Heart left ventricle (tissue), 16 donors: ENCODE measurements around the gene CCDC3. TPM values are rescaled to one million over a fixed set of nuclear protein-coding genes. Genes with fewer than 3 reads are reported as not detected.

Experiments
- ATAC-seq, 4 donors: fragments of 200-7000 bp; cut with Tn5 transposase; one replicate each; pipeline ENCODE4 v1.9.1; 2020 to 2022; ENCODE audit warnings: moderate library complexity in 4 of 4, mild to moderate bottlenecking in 3 of 4, moderate number of reproducible peaks in 1 of 4
- DNase-seq, 5 donors: peaks; one replicate each; pipeline ENCODE4 v3.0.0-alpha.2; 2020
- H3K27ac ChIP-seq, 12 donors: fragments of 200-600 bp; sonication (generic) in 4 of 12; one replicate each; pipeline versions ENCODE4 v1.5.0 to v1.8.0; 2016 to 2022; ENCODE audit warnings: mild to moderate bottlenecking in 2 of 12
- H3K27me3 ChIP-seq, 9 donors: fragments of 200-600 bp; sonication (generic) in 2 of 9; one replicate each; pipeline versions ENCODE4 v1.5.1 to v1.8.0; 2016 to 2022; ENCODE audit warnings: mild to moderate bottlenecking in 3 of 9
- H3K36me3 ChIP-seq, 9 donors: fragments of 200-600 bp; sonication (generic) in 2 of 9; one replicate each; pipeline versions ENCODE4 v1.5.0 to v1.8.0; 2018 to 2022; ENCODE audit warnings: mild to moderate bottlenecking in 2 of 9
- H3K4me1 ChIP-seq, 12 donors: fragments of 200-600 bp; sonication (generic) in 4 of 12; one replicate each; pipeline versions ENCODE4 v1.5.0 to v1.8.0; 2016 to 2022; ENCODE audit warnings: mild to moderate bottlenecking in 3 of 12
- H3K4me3 ChIP-seq, 12 donors: fragments of 200-600 bp; sonication (generic) in 4 of 12; one replicate each; pipeline versions ENCODE4 v1.5.0 to v1.8.0; 2017 to 2022; ENCODE audit warnings: mild to moderate bottlenecking in 9 of 12, moderate library complexity in 4 of 12
- H3K9me3 ChIP-seq, 12 donors: fragments of 200-600 bp; sonication (generic) in 4 of 12; one replicate each; pipeline versions ENCODE4 v1.5.0 to v1.8.0; 2016 to 2022; ENCODE audit warnings: mild to moderate bottlenecking in 1 of 12
- POLR2A ChIP-seq, 2 donors: fragments of 450-650 bp; IDR thresholded peaks; one replicate each; pipeline ENCODE4 v1.6.1; 2017; ENCODE audit warnings: antibody characterized with exemption in 2 of 2, mild to moderate bottlenecking in 2 of 2, moderate library complexity in 2 of 2
- WGBS, 4 donors: extraction: QIAGEN DNeasy Blood & Tissue Kit in 2 of 4; methylation state at CpG; one replicate each; pipeline versions ENCODE4 v1.1.5 to v1.1.7; 2013 to 2018; 5-methylcytosine and 5-hydroxymethylcytosine counted together
- intact Hi-C, 10 donors: fragments of 100-400 bp; cut with DNase I; formaldehyde crosslinking; loops; one replicate each; pipeline versions ENCODE4 v1.11.1 to v1.14.2; 2022
- polyA plus RNA-seq, 2 donors: library from polyadenylated mRNA; stranded (reverse); fragments of 200-250 nt; gene quantifications; one replicate each; pipeline ENCODE4 v1.2.3, GENCODE V29; 2013
- total RNA-seq, 9 donors: library from RNA; depleted of rRNA in 2 of 9; stranded (reverse); fragments of >200 nt in 2 of 9; fragmentation: NEBNext Ultra II Directional in 3 of 9; extraction: Animal tissue kit (Norgen Biotek cat#: 25700) in 3 of 9; gene quantifications; one replicate each; pipeline versions ENCODE4 v1.1.0 to v1.2.4, GENCODE V29; 2016 to 2023
- TF ChIP-seq, protein P1 (sequence below), 12 donors: fragments of 200-600 bp; sonication (generic) in 4 of 12; IDR thresholded peaks; one replicate each; pipeline versions ENCODE4 v1.5.0 to v1.8.0; 2018 to 2022; ENCODE audit warnings: antibody characterized with exemption in 12 of 12, mild to moderate bottlenecking in 5 of 12
- donor health status: ischemic (EF 13 %, LVEDD 7.1; RV severe dilation, severe dysfunction).
- donor health status: healthy with polysubstance abuse.
- donor health status: DM: no; HTN: yes; CAD: no.
- donor health status: DM: no; HTN: no; CAD: no.
- donor health status: ischemic (EF 25% LVEDD 6.9; RV normal size, moderate dysfunction).
- donor health status: ischemic (EF 25% LVEDD 5.7; RV mildly dilated, moderate dysfunction).
- donor health status: healthy.
- donor health status: DM: yes; HTN: yes; CAD: no.
- donor health status: ischemic (EF 35%, LVEDD 5.7; RV mildly dilated, moderate dysfunction).
- donor health status: nonischemic (EF 11% LVEDD 7.7; RV severe dilation, severe dysfunction).
- donor health status: DM: yes; HTN: yes; CAD: no.
- donor health status: PGD.
- donor health status: ischemic (EF 29% LVEDD 5.4; RV normal size, mild dysfunction).
- donor health status: nonischemic (EF 23%, LVEDD 6.1; RV moderate dilation, normal function).

Gene CCDC3
- total and polyA plus RNA-seq, 11 donors = 1.6 to 15.4 (median 5.5) TPM

DNA sequence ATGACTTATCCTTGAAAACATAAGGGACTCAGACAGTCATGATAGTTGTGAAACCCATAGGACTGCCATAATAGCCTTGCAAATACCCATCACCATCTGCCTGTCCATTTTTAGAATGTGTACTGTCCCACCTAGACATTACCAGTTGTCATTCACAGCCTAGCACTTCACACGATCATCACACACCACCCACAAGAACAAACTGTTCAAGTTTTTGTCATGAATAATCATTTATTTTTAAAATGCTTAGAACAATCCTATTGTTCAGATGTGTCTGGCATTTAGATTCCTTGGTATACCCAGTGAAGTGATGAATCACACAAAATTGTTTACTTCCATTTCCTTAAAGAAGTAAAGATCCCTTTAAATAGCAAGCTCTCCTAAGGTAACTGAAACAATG lies 46.6 kb downstream of the CCDC3 start:
- DNase-seq = no peak
- no peak for ATAC-seq
- Histone ChIP-seq H3K9me3 (peaks cover 0 to 12% (median 0%) of the 10 kb centered on the region in 12 donors), H3K4me1 (peaks cover 0 to 4% (median 0%) of the 10 kb centered on the region in 12 donors), H3K36me3 (no peaks in the 10 kb centered on the region), H3K27me3 (no peaks in the 10 kb centered on the region), H3K4me3 (no peak overlapping the region), H3K27ac (no peak overlapping the region)
- WGBS, 4 donors = 0 to 3% (median 0%) methylated on average over 1 of the region's 1 CpG
- TF ChIP-seq, protein P1, sequence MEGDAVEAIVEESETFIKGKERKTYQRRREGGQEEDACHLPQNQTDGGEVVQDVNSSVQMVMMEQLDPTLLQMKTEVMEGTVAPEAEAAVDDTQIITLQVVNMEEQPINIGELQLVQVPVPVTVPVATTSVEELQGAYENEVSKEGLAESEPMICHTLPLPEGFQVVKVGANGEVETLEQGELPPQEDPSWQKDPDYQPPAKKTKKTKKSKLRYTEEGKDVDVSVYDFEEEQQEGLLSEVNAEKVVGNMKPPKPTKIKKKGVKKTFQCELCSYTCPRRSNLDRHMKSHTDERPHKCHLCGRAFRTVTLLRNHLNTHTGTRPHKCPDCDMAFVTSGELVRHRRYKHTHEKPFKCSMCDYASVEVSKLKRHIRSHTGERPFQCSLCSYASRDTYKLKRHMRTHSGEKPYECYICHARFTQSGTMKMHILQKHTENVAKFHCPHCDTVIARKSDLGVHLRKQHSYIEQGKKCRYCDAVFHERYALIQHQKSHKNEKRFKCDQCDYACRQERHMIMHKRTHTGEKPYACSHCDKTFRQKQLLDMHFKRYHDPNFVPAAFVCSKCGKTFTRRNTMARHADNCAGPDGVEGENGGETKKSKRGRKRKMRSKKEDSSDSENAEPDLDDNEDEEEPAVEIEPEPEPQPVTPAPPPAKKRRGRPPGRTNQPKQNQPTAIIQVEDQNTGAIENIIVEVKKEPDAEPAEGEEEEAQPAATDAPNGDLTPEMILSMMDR (IDR thresholded peaks at IDR 0.05) = no peak
- no peak for TF ChIP-seq POLR2A (IDR thresholded peaks at IDR 0.05)
- intact Hi-C loops = no loop called here

DNA sequence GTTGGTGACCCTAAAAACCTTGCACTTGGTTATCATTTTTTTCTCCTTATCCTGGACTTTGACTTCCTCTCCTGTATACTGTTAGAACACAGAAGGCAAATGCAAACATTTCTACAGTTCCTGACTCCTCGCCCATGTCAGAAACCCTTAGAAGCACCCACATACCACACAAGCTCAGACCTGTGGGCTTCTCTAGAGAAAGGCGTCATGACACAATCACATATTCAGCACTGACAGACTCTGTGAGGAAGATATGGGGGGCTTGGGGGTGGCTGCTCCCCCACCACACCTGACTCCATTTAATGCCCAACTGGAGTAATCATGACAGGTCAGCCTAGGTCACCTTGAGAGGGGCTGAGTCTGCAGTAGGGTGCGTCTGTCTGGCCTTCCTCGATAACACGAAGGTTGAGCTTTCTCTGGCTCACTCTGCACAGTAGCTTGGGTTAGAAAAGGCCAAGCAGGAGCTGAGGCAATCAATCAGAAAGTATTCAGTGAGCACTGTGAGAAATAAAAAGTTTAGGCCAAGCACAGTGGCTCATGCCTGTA lies 50.9 kb downstream of the CCDC3 start:
- Histone ChIP-seq H3K9me3 (peaks cover 0 to 6% (median 0%) of the 10 kb centered on the region in 12 donors), H3K27me3 (no peaks in the 10 kb centered on the region), H3K36me3 (no peaks in the 10 kb centered on the region), H3K27ac (no peak overlapping the region), H3K4me3 (no peak overlapping the region), H3K4me1 (no peaks in the 10 kb centered on the region)
- 75 to 84% (median 81%) methylated on average over 5 of the region's 5 CpGs for WGBS, 4 donors
- DNase-seq = no peak
- intact Hi-C loops = no loop called here
- TF ChIP-seq, protein P1 (IDR thresholded peaks at IDR 0.05) = no peak
- TF ChIP-seq POLR2A (IDR thresholded peaks at IDR 0.05) = no peak
- no peak for ATAC-seq

DNA sequence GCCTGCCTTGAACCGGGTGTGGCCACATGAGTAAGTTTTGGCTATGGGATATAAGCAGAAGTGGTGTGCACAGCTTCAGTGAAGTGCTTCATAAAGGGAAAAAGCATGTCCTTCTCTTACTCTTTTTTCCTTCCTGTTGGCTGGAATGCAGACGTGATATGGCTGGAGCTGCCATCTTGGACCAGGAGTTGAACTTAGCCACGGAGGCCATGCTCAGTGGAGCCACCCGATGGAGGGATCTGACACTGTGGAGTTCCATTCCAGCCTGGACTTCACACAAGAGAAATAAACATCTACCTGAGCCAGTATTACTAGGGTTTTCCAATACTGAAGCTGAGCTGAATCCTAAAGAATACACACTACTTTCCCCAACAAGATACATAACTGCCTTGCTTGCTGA lies 52.3 kb downstream of the CCDC3 start:
- Histone ChIP-seq H3K9me3 (peaks cover 0 to 6% (median 0%) of the 10 kb centered on the region in 12 donors), H3K36me3 (no peaks in the 10 kb centered on the region), H3K4me1 (no peaks in the 10 kb centered on the region), H3K4me3 (no peak overlapping the region), H3K27ac (no peak overlapping the region), H3K27me3 (no peaks in the 10 kb centered on the region)
- DNase-seq = no peak
- WGBS, 4 donors = 71 to 82% (median 78%) methylated on average over 4 of the region's 4 CpGs
- ATAC-seq = no peak
- TF ChIP-seq, protein P1 (IDR thresholded peaks at IDR 0.05) = no peak
- no peak for TF ChIP-seq POLR2A (IDR thresholded peaks at IDR 0.05)
- intact Hi-C loops = no loop called here

GRCh38 chr10:12947741-12948140 lies 53.8 kb downstream of the CCDC3 start:
- no peak for ATAC-seq
- TF ChIP-seq, protein P1 (IDR thresholded peaks at IDR 0.05) = no peak
- no peaks in the 10 kb centered on the region for H3K27me3 ChIP-seq
- H3K27ac ChIP-seq = no peak overlapping the region
- H3K36me3 ChIP-seq = no peaks in the 10 kb centered on the region
- H3K9me3 ChIP-seq = peaks cover 0 to 2% (median 0%) of the 10 kb centered on the region in 12 donors
- 90 to 97% (median 95%) methylated on average over 3 of the region's 3 CpGs for WGBS, 4 donors
- intact Hi-C loops = no loop called here
- H3K4me3 ChIP-seq = no peak overlapping the region
- no peak for DNase-seq
- no peaks in the 10 kb centered on the region for H3K4me1 ChIP-seq
